Measurements from ENCODE around the gene PTPRG.

The PTPRG gene

DNA sequence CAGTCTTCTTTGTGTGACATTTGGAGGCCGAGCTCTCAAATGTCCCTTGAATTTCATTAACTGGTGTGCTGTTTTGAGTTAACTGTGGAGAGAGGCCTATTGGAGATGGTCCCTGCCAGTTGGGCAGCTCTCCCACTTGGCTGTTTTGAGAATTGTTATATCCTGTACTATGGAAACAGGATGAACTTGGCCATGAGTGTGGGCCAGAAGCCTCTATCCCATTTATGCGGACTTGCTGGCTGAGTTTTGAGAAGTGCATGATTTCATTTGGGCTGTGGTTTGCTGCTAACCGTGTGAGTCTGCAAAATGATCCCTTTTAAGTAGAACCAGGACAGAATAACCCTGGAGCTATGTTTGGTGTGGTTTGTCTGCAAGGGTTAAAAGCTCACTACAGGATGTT lies 366.0 kb downstream of the PTPRG start:
- H3K4me3 ChIP-seq (replicated peaks; ENCODE audit: low read depth, low read length): no peak overlapping the region
- DNase-seq (ENCODE audit: extremely low read depth, insufficient read length): no peak
- no peaks in the 10 kb centered on the region for H3K36me3 ChIP-seq (ENCODE audit: control insufficient read depth, insufficient read depth, low read length)
- TF ChIP-seq, protein P1, sequence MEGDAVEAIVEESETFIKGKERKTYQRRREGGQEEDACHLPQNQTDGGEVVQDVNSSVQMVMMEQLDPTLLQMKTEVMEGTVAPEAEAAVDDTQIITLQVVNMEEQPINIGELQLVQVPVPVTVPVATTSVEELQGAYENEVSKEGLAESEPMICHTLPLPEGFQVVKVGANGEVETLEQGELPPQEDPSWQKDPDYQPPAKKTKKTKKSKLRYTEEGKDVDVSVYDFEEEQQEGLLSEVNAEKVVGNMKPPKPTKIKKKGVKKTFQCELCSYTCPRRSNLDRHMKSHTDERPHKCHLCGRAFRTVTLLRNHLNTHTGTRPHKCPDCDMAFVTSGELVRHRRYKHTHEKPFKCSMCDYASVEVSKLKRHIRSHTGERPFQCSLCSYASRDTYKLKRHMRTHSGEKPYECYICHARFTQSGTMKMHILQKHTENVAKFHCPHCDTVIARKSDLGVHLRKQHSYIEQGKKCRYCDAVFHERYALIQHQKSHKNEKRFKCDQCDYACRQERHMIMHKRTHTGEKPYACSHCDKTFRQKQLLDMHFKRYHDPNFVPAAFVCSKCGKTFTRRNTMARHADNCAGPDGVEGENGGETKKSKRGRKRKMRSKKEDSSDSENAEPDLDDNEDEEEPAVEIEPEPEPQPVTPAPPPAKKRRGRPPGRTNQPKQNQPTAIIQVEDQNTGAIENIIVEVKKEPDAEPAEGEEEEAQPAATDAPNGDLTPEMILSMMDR (IDR thresholded peaks at IDR 0.05; ENCODE audit: insufficient read depth, low read length, poor library complexity, severe bottlenecking): no peak
- no peaks in the 10 kb centered on the region for H3K27me3 ChIP-seq (replicated peaks; ENCODE audit: control insufficient read depth, insufficient read depth, low read length)

DNA sequence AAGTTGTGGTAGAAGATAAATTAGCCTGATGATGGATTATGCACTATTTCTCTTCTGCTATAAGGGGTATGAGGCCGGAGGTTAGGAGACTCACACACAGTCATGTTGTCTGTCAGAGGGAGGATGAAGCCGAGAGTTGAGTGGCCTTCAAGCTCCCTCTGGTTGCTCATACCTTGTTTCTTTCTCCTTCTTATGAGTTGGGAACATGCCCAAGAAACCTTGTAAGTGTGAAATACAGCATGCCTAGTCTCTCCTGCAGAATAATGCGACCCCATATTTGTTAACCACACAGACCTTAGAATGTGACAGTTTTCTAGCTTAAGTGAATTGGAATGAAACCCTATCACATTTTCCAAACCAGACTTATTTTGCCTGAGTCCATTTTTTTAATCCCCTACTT lies 366.7 kb downstream of the PTPRG start:
- no peak for DNase-seq (ENCODE audit: extremely low read depth, insufficient read length)
- H3K4me3 ChIP-seq (replicated peaks; ENCODE audit: low read depth, low read length): no peak overlapping the region
- TF ChIP-seq, protein P1 (IDR thresholded peaks at IDR 0.05; ENCODE audit: insufficient read depth, low read length, poor library complexity, severe bottlenecking): no peak
- H3K27me3 ChIP-seq (replicated peaks; ENCODE audit: control insufficient read depth, insufficient read depth, low read length): no peaks in the 10 kb centered on the region
- H3K36me3 ChIP-seq (ENCODE audit: control insufficient read depth, insufficient read depth, low read length): no peaks in the 10 kb centered on the region

DNA sequence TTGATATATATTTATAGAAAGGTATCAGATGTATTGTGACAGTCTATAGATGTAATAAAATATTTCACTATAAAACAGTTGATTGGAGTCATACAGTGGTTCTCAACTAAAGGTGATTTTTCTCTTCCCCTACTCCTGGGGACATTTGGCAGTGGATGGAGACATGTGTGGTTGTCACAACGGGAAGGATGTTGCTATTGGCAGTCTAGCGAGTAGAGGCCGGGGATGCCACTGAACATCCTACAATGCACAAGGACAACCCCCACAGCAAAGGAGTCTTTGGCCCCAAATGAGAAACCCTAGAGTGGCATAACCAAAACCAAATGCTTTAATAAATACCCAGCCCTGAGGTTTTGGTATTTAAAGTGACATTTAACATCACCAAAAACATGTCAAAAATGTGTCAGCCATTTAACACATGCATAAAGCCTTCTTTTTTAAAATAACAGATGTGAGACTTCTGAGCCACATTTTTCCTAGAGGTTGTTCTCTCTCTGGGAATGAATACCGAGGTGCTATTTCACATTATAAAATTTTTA lies 367.5 kb downstream of the PTPRG start:
- H3K27me3 ChIP-seq (replicated peaks; ENCODE audit: control insufficient read depth, insufficient read depth, low read length): no peaks in the 10 kb centered on the region
- DNase-seq (ENCODE audit: extremely low read depth, insufficient read length): no peak
- TF ChIP-seq, protein P1 (IDR thresholded peaks at IDR 0.05; ENCODE audit: insufficient read depth, low read length, poor library complexity, severe bottlenecking): no peak
- H3K36me3 ChIP-seq (ENCODE audit: control insufficient read depth, insufficient read depth, low read length): no peaks in the 10 kb centered on the region
- no peak overlapping the region for H3K4me3 ChIP-seq (replicated peaks; ENCODE audit: low read depth, low read length)

DNA sequence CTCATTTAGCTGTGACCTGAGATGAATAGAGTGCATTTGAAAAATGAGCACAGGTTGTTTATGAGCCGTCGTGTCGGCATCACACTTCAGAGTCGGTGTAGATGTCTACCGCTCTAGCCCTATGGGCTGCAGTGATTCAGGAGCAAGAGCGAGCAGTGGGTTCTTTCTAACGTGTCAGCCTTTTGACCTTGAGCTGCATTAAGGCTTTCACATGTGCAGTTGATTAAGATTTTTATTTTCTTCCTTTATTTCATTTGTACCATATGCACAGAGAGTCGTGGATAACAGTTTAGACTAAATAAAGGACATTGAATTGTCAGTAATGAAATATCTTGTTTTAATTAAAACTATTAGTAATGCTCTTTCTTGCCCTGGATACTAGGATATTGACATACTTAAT lies 368.2 kb downstream of the PTPRG start:
- Histone ChIP-seq H3K4me3 (replicated peaks; ENCODE audit: low read depth, low read length) (no peak overlapping the region), H3K36me3 (ENCODE audit: control insufficient read depth, insufficient read depth, low read length) (no peaks in the 10 kb centered on the region), H3K27me3 (replicated peaks; ENCODE audit: control insufficient read depth, insufficient read depth, low read length) (no peaks in the 10 kb centered on the region)
- TF ChIP-seq, protein P1 (IDR thresholded peaks at IDR 0.05; ENCODE audit: insufficient read depth, low read length, poor library complexity, severe bottlenecking): no peak
- no peak for DNase-seq (ENCODE audit: extremely low read depth, insufficient read length)

- no peak overlapping the region for H3K4me3 ChIP-seq (replicated peaks; ENCODE audit: low read depth, low read length)
- TF ChIP-seq, protein P1 (IDR thresholded peaks at IDR 0.05; ENCODE audit: insufficient read depth, low read length, poor library complexity, severe bottlenecking): no peak
- no peaks in the 10 kb centered on the region for H3K27me3 ChIP-seq (replicated peaks; ENCODE audit: control insufficient read depth, insufficient read depth, low read length)
- DNase-seq (ENCODE audit: extremely low read depth, insufficient read length): no peak
- H3K36me3 ChIP-seq (ENCODE audit: control insufficient read depth, insufficient read depth, low read length): no peaks in the 10 kb centered on the region
Observed at GRCh38 chr3:61932499-61932898, 371.1 kb downstream of the PTPRG start.
